OCI-LY3 (cell line): ENCODE measurements around the gene INTS6.

Source experiments
- EZH2phosphoT487 ChIP-seq: fragments of 200-600 bp; shearing (Covaris generic); IDR thresholded peaks from 2 replicates; pipeline ENCODE4 v1.6.1; 2018; ENCODE audit warnings: antibody characterized with exemption, mixed run types, low read depth
- TF ChIP-seq, protein P1 (sequence below): fragments of 200-600, 300-600 bp; sonication (generic); IDR thresholded peaks from 2 replicates; pipeline ENCODE4 v1.5.1; 2014; ENCODE audit warnings: antibody characterized with exemption, low read length, low read depth

DNA sequence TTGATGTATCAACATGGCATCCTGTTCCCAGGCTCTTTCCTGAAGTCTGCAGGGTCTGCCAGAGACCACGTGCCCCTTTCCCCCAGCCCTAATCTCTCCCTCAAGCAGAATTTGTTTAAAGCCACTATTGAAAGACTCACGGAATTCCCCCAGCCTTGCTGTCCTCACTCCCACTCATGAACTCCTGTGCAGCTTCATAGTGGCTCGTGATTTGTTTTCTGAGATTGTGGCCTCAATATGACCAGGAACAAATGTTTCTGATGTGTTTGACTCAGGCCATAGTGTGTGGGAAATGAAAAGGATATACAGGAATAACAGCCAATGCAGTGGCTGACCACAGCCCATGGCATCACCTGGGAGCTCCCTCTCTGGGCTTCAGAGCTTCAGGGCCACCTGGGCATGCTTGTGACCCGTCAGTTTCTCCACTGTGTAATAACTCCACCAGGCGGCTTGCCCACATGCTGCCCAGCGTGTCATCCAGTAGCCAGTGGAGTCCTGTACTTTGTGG is 121.4 kb downstream of the INTS6 start:
- TF ChIP-seq, protein P1, sequence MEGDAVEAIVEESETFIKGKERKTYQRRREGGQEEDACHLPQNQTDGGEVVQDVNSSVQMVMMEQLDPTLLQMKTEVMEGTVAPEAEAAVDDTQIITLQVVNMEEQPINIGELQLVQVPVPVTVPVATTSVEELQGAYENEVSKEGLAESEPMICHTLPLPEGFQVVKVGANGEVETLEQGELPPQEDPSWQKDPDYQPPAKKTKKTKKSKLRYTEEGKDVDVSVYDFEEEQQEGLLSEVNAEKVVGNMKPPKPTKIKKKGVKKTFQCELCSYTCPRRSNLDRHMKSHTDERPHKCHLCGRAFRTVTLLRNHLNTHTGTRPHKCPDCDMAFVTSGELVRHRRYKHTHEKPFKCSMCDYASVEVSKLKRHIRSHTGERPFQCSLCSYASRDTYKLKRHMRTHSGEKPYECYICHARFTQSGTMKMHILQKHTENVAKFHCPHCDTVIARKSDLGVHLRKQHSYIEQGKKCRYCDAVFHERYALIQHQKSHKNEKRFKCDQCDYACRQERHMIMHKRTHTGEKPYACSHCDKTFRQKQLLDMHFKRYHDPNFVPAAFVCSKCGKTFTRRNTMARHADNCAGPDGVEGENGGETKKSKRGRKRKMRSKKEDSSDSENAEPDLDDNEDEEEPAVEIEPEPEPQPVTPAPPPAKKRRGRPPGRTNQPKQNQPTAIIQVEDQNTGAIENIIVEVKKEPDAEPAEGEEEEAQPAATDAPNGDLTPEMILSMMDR = no peak
- TF ChIP-seq EZH2phosphoT487 = no peak
